RWPE1 (cell line): ENCODE results near the gene MUC4.
"Not testable (repeated sequence)": the region's sequence is repeated elsewhere in the genome, so short reads cannot be mapped to it uniquely, and the experiment has no call there.

Source experiments
- CTCF ChIA-PET: fragments of 350-600 bp; sonication (Branson Sonifier 250); formaldehyde crosslinking; extraction: SDS; loops from one replicate; lab custom pipeline; 2021; lab: Yijun Ruan, JAX
- POLR2A ChIA-PET: fragments of 400-600 bp; formaldehyde crosslinking; extraction: SDS; loops from one replicate; lab custom pipeline; 2020; ENCODE audit warnings: antibody characterized with exemption; ENCODE audit not compliant: low non-redundant PET; lab: Yijun Ruan, JAX
- DNase-seq: peaks from one replicate; pipeline ENCODE4 v3.0.0; 2012; ENCODE audit warnings: low spot score
- H3K27ac ChIP-seq: fragments of 450-650 bp; 2 replicates; pipeline ENCODE4 v1.5.1; 2017
- CTCF ChIP-seq: fragments of 450-650 bp; conservative IDR thresholded peaks from 2 replicates; pipeline ENCODE4 v1.5.1; 2017; ENCODE audit warnings: low read depth, mild to moderate bottlenecking

MUC4 gene

GRCh38 chr3:195717852-195718476 lies 93.8 kb downstream of the MUC4 start:
- H3K27ac ChIP-seq = no peak overlapping the region
- ChIA-PET CTCF (interaction anchor here (1.0 to 1.2 kb wide), 2 partner anchors 133 to 448 kb away, joined by 3 read pairs; no protein-coding TSS in a partner anchor), POLR2A (no interaction called here)
- no peak for DNase-seq
- TF ChIP-seq CTCF = no peak

GRCh38 chr3:195717416-195717815 lies 94.3 kb downstream of the MUC4 start:
- ChIA-PET POLR2A (no interaction called here), CTCF (interaction anchor here (1.0 to 1.2 kb wide), 2 partner anchors 134 to 447 kb away, joined by 3 read pairs; no protein-coding TSS in a partner anchor)
- DNase-seq = no peak
- no peak overlapping the region for H3K27ac ChIP-seq
- no peak for TF ChIP-seq CTCF

GRCh38 chr3:195715583-195716266 lies 96.0 kb downstream of the MUC4 start:
- no peak overlapping the region for H3K27ac ChIP-seq
- CTCF ChIA-PET = no interaction called here
- POLR2A ChIA-PET = no interaction called here
- TF ChIP-seq CTCF = no peak
- DNase-seq = peak; percentile 30

GRCh38 chr3:195715134-195715533 lies 96.6 kb downstream of the MUC4 start:
- no peak for TF ChIP-seq CTCF
- no peak overlapping the region for H3K27ac ChIP-seq
- DNase-seq = no peak
- ChIA-PET CTCF (interaction anchor here (0.8 kb wide), 1 partner anchor 10 kb away, joined by 6 read pairs; no protein-coding TSS in a partner anchor), POLR2A (no interaction called here)

GRCh38 chr3:195714380-195715011 lies 97.2 kb downstream of the MUC4 start:
- H3K27ac ChIP-seq = no peak overlapping the region
- ChIA-PET CTCF (interaction anchor here (0.8 kb wide), 1 partner anchor 10 kb away, joined by 6 read pairs; no protein-coding TSS in a partner anchor), POLR2A (no interaction called here)
- no peak for TF ChIP-seq CTCF
- no peak for DNase-seq

- DNase-seq, CTCF ChIA-PET, POLR2A ChIA-PET, H3K27ac ChIP-seq: not testable (repeated sequence)
Observed at GRCh38 chr3:195713150-195713549, 98.6 kb downstream of the MUC4 start.

- DNase-seq, POLR2A ChIA-PET, CTCF ChIA-PET, H3K27ac ChIP-seq: not testable (repeated sequence)
Observed at GRCh38 chr3:195712535-195712910, 99.2 kb downstream of the MUC4 start.
